Progenitor cell of endocrine pancreas (in vitro differentiated cells): Measurements from ENCODE around the gene PDIA5. TPM values are rescaled to one million over a fixed set of nuclear protein-coding genes. Genes with fewer than 3 reads are reported as not detected.
"Not testable (repeated sequence)": the region's sequence is repeated elsewhere in the genome, so short reads cannot be mapped to it uniquely, and the experiment has no call there.

Experiments
- DNase-seq: peaks from one replicate; pipeline ENCODE4 v3.0.0; 2021; ENCODE audit warnings: low spot score; ENCODE audit not compliant: unreplicated experiment
- H3K27ac Mint-ChIP-seq: 2 replicates; pipeline ENCODE4 v1.8.0; 2021; ENCODE audit warnings: mild to moderate bottlenecking, moderate library complexity, mixed read lengths
- H3K27me3 Mint-ChIP-seq: 2 replicates; pipeline ENCODE4 v1.8.0; 2021; ENCODE audit warnings: mixed read lengths
- H3K36me3 Mint-ChIP-seq: 2 replicates; pipeline ENCODE4 v1.8.0; 2022; ENCODE audit warnings: mixed read lengths; ENCODE audit not compliant: insufficient read depth
- H3K4me1 Mint-ChIP-seq: 2 replicates; pipeline ENCODE4 v1.8.0; 2021; ENCODE audit warnings: low read depth, mixed read lengths
- H3K4me3 Mint-ChIP-seq: 2 replicates; pipeline ENCODE4 v1.8.0; 2021; ENCODE audit warnings: low read depth, mild to moderate bottlenecking, moderate library complexity, mixed read lengths
- H3K9me3 Mint-ChIP-seq: 2 replicates; pipeline ENCODE4 v1.8.0; 2021; ENCODE audit warnings: low read depth, mixed read lengths
- total RNA-seq: library from RNA; stranded (reverse); gene quantifications from 2 replicates; pipeline ENCODE4 v1.2.1, GENCODE V29; 2021
- TF ChIP-seq, protein P1 (sequence below): fragments of 200-600 bp; sonication (generic); IDR thresholded peaks from one replicate; pipeline ENCODE4 v1.5.0; 2021; ENCODE audit warnings: antibody characterized with exemption, mild to moderate bottlenecking; ENCODE audit not compliant: unreplicated experiment

The PDIA5 gene
- total RNA-seq, 1 donor from 2014 or later = 22.2 TPM

DNA sequence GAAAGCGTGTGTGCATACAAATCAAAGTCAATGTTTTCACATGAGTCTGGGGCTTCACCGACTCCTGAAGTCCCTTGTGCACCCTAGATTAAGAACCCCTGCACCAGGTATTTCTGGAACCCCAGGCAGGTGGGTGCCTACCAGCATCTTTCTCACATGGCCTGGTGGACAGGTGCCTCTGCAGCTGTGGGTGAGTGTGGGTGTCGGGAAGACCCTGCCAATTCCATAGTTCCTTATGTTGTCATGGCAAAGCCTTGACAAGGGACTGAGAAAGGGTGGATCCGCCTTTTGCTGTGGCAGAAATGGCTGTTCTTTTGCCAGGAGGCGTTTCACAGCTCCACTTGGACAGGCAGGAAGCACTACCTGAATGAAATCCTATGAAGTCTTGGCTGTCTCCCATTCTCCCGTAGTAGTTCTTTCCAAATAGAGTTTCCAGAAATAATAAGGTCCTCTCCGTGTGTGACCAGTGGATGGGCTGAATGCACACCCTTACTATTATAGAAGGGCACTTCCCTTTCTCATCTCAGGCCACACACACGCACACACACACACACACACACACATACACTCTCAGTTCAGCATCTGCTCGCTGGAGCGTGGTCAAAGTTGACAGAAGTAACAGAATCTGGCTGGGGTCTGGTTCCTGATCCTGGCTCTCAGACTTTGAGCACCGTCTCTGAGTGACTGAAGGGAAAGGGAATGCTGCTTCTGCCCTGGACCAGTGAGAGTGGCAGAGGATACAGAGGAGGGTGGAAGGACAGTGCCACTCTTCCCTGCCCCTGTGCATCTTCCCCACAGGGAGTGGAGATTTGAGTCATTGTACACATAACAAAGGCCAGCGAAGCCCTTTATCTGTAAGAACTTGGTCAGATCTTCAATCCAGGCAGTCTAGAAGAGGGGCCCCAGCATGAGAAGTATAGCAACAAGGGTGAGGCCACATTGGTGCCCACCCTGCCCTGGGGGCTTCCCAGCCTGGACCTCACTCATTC is 38.7 kb downstream of the PDIA5 start:
- no peak overlapping the region for H3K4me3 Mint-ChIP-seq
- H3K36me3 Mint-ChIP-seq = peaks cover 27% of the 10 kb centered on the region
- H3K27me3 Mint-ChIP-seq = no peaks in the 10 kb centered on the region
- TF ChIP-seq, protein P1, sequence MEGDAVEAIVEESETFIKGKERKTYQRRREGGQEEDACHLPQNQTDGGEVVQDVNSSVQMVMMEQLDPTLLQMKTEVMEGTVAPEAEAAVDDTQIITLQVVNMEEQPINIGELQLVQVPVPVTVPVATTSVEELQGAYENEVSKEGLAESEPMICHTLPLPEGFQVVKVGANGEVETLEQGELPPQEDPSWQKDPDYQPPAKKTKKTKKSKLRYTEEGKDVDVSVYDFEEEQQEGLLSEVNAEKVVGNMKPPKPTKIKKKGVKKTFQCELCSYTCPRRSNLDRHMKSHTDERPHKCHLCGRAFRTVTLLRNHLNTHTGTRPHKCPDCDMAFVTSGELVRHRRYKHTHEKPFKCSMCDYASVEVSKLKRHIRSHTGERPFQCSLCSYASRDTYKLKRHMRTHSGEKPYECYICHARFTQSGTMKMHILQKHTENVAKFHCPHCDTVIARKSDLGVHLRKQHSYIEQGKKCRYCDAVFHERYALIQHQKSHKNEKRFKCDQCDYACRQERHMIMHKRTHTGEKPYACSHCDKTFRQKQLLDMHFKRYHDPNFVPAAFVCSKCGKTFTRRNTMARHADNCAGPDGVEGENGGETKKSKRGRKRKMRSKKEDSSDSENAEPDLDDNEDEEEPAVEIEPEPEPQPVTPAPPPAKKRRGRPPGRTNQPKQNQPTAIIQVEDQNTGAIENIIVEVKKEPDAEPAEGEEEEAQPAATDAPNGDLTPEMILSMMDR = no peak
- DNase-seq = no peak
- peaks cover 3% of the 10 kb centered on the region for H3K4me1 Mint-ChIP-seq
- H3K9me3 Mint-ChIP-seq = no peaks in the 10 kb centered on the region
- no peak overlapping the region for H3K27ac Mint-ChIP-seq

GRCh38 chr3:123110282-123110975 is 43.6 kb downstream of the PDIA5 start:
- H3K9me3 Mint-ChIP-seq = no peaks in the 10 kb centered on the region
- no peak for DNase-seq
- H3K27me3 Mint-ChIP-seq = no peaks in the 10 kb centered on the region
- peaks cover 14% of the 10 kb centered on the region for H3K36me3 Mint-ChIP-seq
- TF ChIP-seq, protein P1 = no peak
- H3K4me1 Mint-ChIP-seq = peaks cover 10% of the 10 kb centered on the region
- H3K27ac Mint-ChIP-seq = no peak overlapping the region
- no peak overlapping the region for H3K4me3 Mint-ChIP-seq

- Mint-ChIP-seq H3K27ac (no peak overlapping the region), H3K36me3 (peaks cover 10% of the 10 kb centered on the region), H3K4me3 (no peak overlapping the region), H3K4me1 (peaks cover 10% of the 10 kb centered on the region), H3K9me3 (no peaks in the 10 kb centered on the region), H3K27me3 (no peaks in the 10 kb centered on the region)
- no peak for DNase-seq
- TF ChIP-seq, protein P1 = no peak
These were observed 44.3 kb downstream of the PDIA5 start for GRCh38 chr3:123110976-123111615.

DNA sequence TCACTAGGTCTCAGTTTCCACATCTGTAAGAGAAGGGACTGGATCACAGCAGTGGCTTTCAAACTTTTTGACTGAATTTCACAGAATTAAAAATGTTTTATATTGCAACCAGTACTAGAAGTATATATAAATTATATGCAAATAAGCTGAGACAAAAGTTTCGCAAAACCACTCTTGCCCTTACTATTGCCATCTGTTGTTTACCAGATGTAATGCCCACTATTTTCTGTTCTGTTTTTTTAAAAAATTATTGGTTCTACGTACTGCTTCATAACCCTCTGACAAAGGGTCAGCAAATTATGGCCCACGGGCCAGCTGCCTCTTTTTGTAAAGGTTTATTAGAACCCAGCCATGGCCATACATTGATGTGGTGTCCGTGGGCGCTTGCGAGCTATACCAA is 44.8 kb downstream of the PDIA5 start:
- Mint-ChIP-seq H3K4me3 (no peak overlapping the region), H3K27ac (no peak overlapping the region), H3K36me3 (peaks cover 10% of the 10 kb centered on the region), H3K9me3 (no peaks in the 10 kb centered on the region), H3K27me3 (no peaks in the 10 kb centered on the region), H3K4me1 (peaks cover 10% of the 10 kb centered on the region)
- no peak for DNase-seq
- TF ChIP-seq, protein P1 = no peak

- Mint-ChIP-seq H3K27me3 (no peaks in the 10 kb centered on the region), H3K36me3 (peaks cover 7% of the 10 kb centered on the region), H3K4me3 (no peak overlapping the region), H3K4me1 (peaks cover 10% of the 10 kb centered on the region), H3K9me3 (no peaks in the 10 kb centered on the region), H3K27ac (no peak overlapping the region)
- no peak for DNase-seq
- TF ChIP-seq, protein P1 = no peak
These were observed 45.4 kb downstream of the PDIA5 start for GRCh38 chr3:123112232-123112631.

DNA sequence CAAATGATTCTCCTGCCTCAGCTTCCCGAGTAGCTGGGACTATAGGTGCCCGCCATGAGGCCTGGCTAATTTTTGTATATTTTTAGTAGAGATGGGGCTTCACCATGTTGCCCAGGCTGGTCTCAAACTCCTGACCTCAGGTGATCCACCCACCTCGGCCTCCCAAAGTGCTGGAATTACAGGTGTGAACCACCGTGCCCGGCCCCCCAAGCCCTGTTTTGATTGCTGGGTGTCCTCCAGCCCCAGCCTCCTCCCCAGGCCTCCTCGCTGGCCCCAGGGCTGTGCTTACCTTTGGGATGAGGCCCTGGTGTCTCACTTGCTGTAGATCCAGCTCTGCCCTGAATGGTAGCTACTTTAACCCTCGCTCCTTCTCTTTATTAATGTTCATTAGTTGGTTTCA is 45.8 kb downstream of the PDIA5 start:
- H3K27ac Mint-ChIP-seq, H3K36me3 Mint-ChIP-seq, H3K27me3 Mint-ChIP-seq, H3K9me3 Mint-ChIP-seq, H3K4me1 Mint-ChIP-seq, H3K4me3 Mint-ChIP-seq, DNase-seq: not testable (repeated sequence)
